Measurements from ENCODE around the gene CUX1. TPM values are rescaled to one million over a fixed set of nuclear protein-coding genes. Genes with fewer than 3 reads are reported as not detected.

Gene CUX1
- total RNA-seq, 2 experiments from 2014 or later, result 35.6 to 38.0 TPM

DNA sequence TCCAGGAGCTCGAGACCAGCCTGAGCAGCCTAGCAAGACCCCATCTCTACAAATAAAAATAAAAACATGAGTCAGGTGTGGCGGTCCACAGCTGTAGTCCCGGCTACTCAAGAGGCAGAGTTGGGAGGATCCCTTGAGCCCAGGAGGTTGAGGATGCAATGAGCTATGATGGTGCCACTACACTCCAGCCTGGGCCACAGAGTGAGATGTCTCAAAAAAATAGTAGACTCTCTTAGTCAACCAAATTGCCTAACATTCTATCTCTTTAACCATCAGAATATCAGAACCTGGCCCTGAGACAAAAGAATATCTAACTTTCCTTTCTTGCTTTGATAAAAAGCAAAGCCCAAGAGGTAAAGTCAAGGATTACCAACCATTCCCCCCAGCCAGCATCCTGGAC is 35.0 kb upstream of the CUX1 start:
- Histone ChIP-seq H3K36me3 (ENCODE audit: insufficient read depth, low read length) (no peaks in the 10 kb centered on the region), H3K27me3 (ENCODE audit: control insufficient read depth in 1 of 2, insufficient read depth in 2 of 2, low read length in 2 of 2) (peaks cover 0 to 2% of the 10 kb centered on the region in 2 experiments), H3K4me3 (ENCODE audit: low read length) (no peak overlapping the region), H3K9me3 (ENCODE audit: control insufficient read depth in 1 of 2, insufficient read depth in 1 of 2, low read length in 2 of 2) (no peaks in the 10 kb centered on the region), H3K27ac (ENCODE audit: low read depth in 1 of 2, low read length in 2 of 2) (no peak overlapping the region), H3K4me1 (ENCODE audit: insufficient read depth, low read length) (no peaks in the 10 kb centered on the region)
- ATAC-seq (ENCODE audit: poor library complexity) (no peak), DNase-seq (no peak)
- peaks cover 5% of the 10 kb centered on the region for H3K27me3 Mint-ChIP-seq
- no peak overlapping the region for H3K4me3 Mint-ChIP-seq
- intact Hi-C loops (cut with DNase I, micrococcal nuclease), result no loop called here
- H3K4me1 Mint-ChIP-seq (ENCODE audit: low read depth), result no peaks in the 10 kb centered on the region
- no peak overlapping the region for H3K27ac Mint-ChIP-seq
- CTCF ChIA-PET, result interaction anchor here (0.6 kb wide), 1 partner anchor 88 kb away, joined by 3 read pairs; no protein-coding TSS in a partner anchor
- no peaks in the 10 kb centered on the region for H3K36me3 Mint-ChIP-seq (ENCODE audit: low read depth)
- POLR2A ChIA-PET, result no interaction called here
- TF ChIP-seq, protein P1, sequence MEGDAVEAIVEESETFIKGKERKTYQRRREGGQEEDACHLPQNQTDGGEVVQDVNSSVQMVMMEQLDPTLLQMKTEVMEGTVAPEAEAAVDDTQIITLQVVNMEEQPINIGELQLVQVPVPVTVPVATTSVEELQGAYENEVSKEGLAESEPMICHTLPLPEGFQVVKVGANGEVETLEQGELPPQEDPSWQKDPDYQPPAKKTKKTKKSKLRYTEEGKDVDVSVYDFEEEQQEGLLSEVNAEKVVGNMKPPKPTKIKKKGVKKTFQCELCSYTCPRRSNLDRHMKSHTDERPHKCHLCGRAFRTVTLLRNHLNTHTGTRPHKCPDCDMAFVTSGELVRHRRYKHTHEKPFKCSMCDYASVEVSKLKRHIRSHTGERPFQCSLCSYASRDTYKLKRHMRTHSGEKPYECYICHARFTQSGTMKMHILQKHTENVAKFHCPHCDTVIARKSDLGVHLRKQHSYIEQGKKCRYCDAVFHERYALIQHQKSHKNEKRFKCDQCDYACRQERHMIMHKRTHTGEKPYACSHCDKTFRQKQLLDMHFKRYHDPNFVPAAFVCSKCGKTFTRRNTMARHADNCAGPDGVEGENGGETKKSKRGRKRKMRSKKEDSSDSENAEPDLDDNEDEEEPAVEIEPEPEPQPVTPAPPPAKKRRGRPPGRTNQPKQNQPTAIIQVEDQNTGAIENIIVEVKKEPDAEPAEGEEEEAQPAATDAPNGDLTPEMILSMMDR (IDR thresholded peaks at IDR 0.05), result no peak
- H3K9me3 Mint-ChIP-seq, result no peaks in the 10 kb centered on the region

DNA sequence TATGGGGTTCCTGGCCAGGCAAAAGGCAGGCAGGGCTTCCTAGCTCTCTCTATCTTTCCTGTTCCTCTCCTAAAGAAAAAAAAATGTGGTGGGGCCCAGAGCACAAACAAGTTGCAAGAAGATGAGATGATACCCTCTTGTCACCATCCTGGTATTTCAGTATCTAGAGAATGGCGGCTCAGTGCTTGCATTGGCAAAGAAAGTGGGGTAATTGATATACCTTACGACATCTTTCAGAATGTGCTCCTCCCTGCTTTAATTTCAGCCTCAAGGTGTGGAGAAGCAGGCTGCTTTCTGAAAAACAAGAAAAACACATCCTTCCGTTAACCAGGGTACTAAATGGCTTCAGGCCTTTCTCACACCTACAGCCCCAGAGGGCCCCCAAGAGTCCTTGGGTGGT is 34.5 kb upstream of the CUX1 start:
- no peaks in the 10 kb centered on the region for H3K36me3 Mint-ChIP-seq (ENCODE audit: low read depth)
- no peaks in the 10 kb centered on the region for H3K4me1 Mint-ChIP-seq (ENCODE audit: low read depth)
- H3K9me3 ChIP-seq (ENCODE audit: control insufficient read depth in 1 of 2, insufficient read depth in 1 of 2, low read length in 2 of 2), result no peaks in the 10 kb centered on the region
- ChIA-PET POLR2A (no interaction called here), CTCF (interaction anchor here (0.6 kb wide), 1 partner anchor 88 kb away, joined by 3 read pairs; no protein-coding TSS in a partner anchor)
- intact Hi-C loops (cut with DNase I, micrococcal nuclease), result no loop called here
- no peak overlapping the region for H3K27ac ChIP-seq (ENCODE audit: low read depth in 1 of 2, low read length in 2 of 2)
- H3K4me3 ChIP-seq (ENCODE audit: low read length), result no peak overlapping the region
- no peak overlapping the region for H3K4me3 Mint-ChIP-seq
- no peaks in the 10 kb centered on the region for H3K9me3 Mint-ChIP-seq
- H3K4me1 ChIP-seq (ENCODE audit: insufficient read depth, low read length), result no peaks in the 10 kb centered on the region
- no peak for ATAC-seq (ENCODE audit: poor library complexity)
- DNase-seq, result no peak
- peaks cover 5% of the 10 kb centered on the region for H3K27me3 Mint-ChIP-seq
- H3K27ac Mint-ChIP-seq, result no peak overlapping the region
- H3K27me3 ChIP-seq (ENCODE audit: control insufficient read depth in 1 of 2, insufficient read depth in 2 of 2, low read length in 2 of 2), result peaks cover 0 to 2% of the 10 kb centered on the region in 2 experiments
- H3K36me3 ChIP-seq (ENCODE audit: insufficient read depth, low read length), result no peaks in the 10 kb centered on the region
- TF ChIP-seq, protein P1 (IDR thresholded peaks at IDR 0.05), result no peak

DNA sequence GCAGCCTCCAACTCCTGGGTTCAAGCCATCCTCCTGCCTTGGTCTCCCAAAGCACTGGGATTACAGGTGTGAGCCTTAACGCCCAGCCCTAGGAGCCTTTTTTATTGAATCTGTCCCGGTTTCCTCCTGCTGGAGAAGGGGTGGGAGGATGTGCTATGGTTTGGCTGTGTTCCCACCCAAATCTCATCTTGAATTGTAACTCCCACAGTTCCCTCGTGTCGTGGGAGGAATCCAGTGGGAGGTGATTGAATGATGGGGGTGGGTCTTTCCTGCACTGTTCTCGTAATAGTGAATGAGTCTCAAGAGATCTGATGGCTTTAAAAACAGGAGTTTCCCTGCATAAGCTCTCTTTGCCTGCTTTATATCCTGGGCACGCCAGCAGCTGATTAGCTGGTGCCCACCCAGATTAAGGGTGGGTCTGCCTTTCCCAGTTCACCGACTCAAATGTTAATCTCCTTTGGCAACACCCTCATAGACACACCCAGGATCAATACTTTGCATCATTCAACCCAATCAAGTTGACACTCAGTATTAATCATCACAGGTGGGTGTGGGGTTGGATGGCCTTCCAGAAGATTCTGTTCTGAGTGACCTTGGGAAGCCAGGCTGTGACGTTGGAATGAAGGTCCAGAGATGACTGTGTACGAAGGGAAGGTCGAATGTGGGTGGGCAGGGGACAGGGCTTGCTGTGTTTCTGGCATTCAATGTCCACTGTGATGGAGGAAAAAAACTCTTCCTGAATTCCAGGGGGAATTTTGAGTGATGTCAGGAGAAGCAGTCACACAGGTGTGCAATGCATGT is 33.8 kb upstream of the CUX1 start:
- Histone ChIP-seq H3K27me3 (ENCODE audit: control insufficient read depth in 1 of 2, insufficient read depth in 2 of 2, low read length in 2 of 2) (peaks cover 0 to 2% of the 10 kb centered on the region in 2 experiments), H3K27ac (ENCODE audit: low read depth in 1 of 2, low read length in 2 of 2) (no peak overlapping the region), H3K4me1 (ENCODE audit: insufficient read depth, low read length) (no peaks in the 10 kb centered on the region), H3K9me3 (ENCODE audit: control insufficient read depth in 1 of 2, insufficient read depth in 1 of 2, low read length in 2 of 2) (peaks cover 0 to 3% of the 10 kb centered on the region in 2 experiments), H3K36me3 (ENCODE audit: insufficient read depth, low read length) (no peaks in the 10 kb centered on the region), H3K4me3 (ENCODE audit: low read length) (no peak overlapping the region)
- DNase-seq, result no peak
- intact Hi-C loops (cut with DNase I, micrococcal nuclease), result no loop called here
- POLR2A ChIA-PET, result no interaction called here
- Mint-ChIP-seq H3K27me3 (peaks cover 5% of the 10 kb centered on the region), H3K9me3 (no peaks in the 10 kb centered on the region), H3K36me3 (ENCODE audit: low read depth) (no peaks in the 10 kb centered on the region), H3K4me1 (ENCODE audit: low read depth) (no peaks in the 10 kb centered on the region), H3K27ac (no peak overlapping the region), H3K4me3 (no peak overlapping the region)
- CTCF ChIA-PET, result no interaction called here
- no peak for ATAC-seq (ENCODE audit: poor library complexity)
- TF ChIP-seq, protein P1 (IDR thresholded peaks at IDR 0.05), result no peak
